ENCODE results near the gene MBTPS1.
A peak's percentile ranks its signal among the peaks of the same experiment; 100 is the strongest.
"Not testable (repeated sequence)": the region's sequence is repeated elsewhere in the genome, so short reads cannot be mapped to it uniquely, and the experiment has no call there.

Gene MBTPS1

DNA sequence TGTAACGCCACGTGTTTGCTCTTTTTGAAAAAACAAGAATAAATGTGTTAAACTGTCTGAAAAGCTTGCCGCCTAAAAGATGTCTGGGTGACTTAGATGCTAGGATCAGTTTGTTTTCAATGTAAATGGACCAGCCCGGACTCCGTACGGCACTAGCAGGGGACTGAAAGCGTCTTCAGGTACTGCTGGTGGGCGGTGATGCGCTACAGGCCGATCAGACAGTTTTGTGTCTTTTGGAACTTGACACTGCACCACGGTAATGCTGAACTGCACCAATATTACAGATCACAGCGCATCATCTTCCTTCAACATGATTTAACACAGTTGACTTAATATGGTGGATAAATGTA is 727 bp upstream of the MBTPS1 start:
- DNase-seq (ENCODE audit: extremely low spot score), result peak; percentile 25
- TF ChIP-seq ELF4 (IDR thresholded peaks at IDR 0.05), result no peak
- 0 out of 2 replicates have a peak, but pooled peaks have one; percentile 54 for TF ChIP-seq L3MBTL2 (conservative IDR thresholded peaks at IDR 0.05)
- ChIA-PET CTCF (interaction anchor here (1.1 kb wide), 1 partner anchor 70 kb away, joined by 3 read pairs; the partner anchor contains the start of gene TAF1C), POLR2A (interaction anchor here (0.9 to 2.5 kb wide), 13 partner anchors 11 to 70 kb away, joined by 3 to 36 read pairs (median 8); partner anchors contain the start of genes DNAAF1, HSDL1 and TAF1C)

DNA sequence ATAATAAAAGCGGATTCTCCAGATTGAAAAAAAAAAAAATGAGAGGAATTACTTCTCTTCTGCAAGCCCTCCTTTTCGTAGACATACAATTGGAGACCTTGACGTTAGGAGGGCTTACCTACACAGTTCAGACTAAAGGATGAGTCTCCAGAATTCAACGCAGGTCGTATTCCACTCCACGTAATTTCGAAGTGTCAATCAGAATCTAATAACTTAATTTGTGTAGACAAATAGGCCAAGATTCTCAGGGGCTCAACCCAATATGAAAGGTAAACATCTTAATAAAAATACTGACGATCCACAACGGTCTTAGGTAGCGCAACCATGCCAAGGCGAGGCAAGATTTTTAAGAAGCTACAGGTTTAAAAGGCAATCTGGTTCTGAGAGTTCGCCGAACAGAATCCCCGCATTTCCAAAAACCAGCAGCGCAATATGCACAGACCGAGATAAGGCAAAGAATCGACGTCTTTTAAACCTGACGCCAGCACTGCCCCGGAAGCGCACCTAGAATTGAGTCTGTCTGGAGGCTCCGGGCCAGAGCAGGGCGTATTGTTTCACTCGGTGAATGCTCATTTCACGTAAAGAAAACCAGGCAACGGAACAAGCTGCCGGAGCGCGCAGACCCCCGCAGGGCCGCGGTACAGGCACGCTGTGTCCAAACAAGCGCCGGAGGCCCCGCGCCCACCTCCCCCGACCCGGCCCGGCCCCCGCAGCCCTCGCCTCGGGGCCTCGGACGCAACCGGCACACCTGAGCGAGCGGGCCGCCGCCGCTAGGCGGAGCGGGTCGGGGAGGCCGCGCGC is 623 bp downstream of the MBTPS1 start:
- TF ChIP-seq BHLHE40 (IDR thresholded peaks at IDR 0.05; ENCODE audit: borderline replicate concordance) (no peak), HDGF (IDR thresholded peaks at IDR 0.05; ENCODE audit: borderline replicate concordance) (no peak), FOXM1 (IDR thresholded peaks at IDR 0.05; ENCODE audit: borderline replicate concordance) (no peak), ELF4 (IDR thresholded peaks at IDR 0.05) (no peak), LEF1 (IDR thresholded peaks at IDR 0.05; ENCODE audit: borderline replicate concordance) (peak; percentile 47; the same call in 1 of the 2 replicates), ARNT (IDR thresholded peaks at IDR 0.05) (0 out of 2 replicates have a peak, but pooled peaks have one; percentile 15), NFRKB (IDR thresholded peaks at IDR 0.05) (no peak), SUZ12 (IDR thresholded peaks at IDR 0.05) (no peak), CTBP1 (IDR thresholded peaks at IDR 0.05; ENCODE audit: borderline replicate concordance) (no peak), FOXA1 (IDR thresholded peaks at IDR 0.05) (no peak), L3MBTL2 (conservative IDR thresholded peaks at IDR 0.05) (no peak)
- TF ChIP-seq, protein P1, sequence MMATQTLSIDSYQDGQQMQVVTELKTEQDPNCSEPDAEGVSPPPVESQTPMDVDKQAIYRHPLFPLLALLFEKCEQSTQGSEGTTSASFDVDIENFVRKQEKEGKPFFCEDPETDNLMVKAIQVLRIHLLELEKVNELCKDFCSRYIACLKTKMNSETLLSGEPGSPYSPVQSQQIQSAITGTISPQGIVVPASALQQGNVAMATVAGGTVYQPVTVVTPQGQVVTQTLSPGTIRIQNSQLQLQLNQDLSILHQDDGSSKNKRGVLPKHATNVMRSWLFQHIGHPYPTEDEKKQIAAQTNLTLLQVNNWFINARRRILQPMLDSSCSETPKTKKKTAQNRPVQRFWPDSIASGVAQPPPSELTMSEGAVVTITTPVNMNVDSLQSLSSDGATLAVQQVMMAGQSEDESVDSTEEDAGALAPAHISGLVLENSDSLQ (IDR thresholded peaks at IDR 0.05), result peak; percentile 57; the same call in 1 of the 2 replicates
- ChIA-PET POLR2A (interaction anchor here (0.7 to 2.5 kb wide), 21 partner anchors 10 to 73 kb away, joined by 3 to 36 read pairs (median 5); partner anchors contain the start of genes DNAAF1, HSDL1 and TAF1C), CTCF (interaction anchor here (0.7 to 1.1 kb wide), 5 partner anchors 31 to 107 kb away, joined by 3 to 4 read pairs (median 3); partner anchors contain the start of gene TAF1C)
- DNase-seq (ENCODE audit: extremely low spot score), result no peak

DNA sequence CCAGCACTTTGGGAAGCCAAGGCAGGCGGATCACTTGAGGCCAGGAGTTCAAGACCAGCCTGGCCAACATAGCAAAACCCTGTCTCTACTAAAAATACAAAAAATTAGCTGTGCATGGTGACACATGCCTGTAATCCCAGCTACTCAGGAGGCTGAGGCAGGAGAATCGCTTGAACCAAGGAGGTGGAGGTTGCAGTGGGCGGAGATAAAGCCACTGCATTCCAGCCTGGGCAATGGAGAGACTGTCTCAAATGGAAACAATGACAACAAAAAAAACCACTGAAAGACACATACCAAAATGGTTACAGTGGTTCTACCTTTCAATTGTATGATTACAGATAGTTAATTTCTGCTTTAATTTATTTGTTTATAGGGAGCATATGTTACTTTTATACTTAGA is 4.8 kb downstream of the MBTPS1 start:
- DNase-seq (ENCODE audit: extremely low spot score); CTCF ChIA-PET; POLR2A ChIA-PET: not testable (repeated sequence)

DNA sequence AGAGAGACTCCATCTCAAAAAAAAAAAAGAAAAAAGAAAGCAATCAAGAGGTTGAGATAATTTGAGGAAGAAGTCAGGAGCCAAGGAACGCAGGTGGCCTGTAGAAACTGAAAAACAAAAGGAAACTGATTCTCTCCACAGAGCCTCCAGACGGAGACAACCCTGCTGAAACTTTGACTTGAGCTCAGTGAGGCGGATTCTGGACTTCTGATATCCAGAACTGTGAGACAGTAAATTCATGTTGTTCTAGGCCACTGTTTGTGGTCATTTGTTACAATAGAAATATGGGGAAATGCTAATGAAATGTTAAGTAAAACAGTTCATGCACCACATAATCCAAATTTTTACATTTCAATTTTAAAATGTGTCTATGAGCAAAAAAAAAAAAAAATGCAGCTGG is 5.2 kb downstream of the MBTPS1 start:
- ChIA-PET POLR2A (no interaction called here), CTCF (no interaction called here)
- no peak for TF ChIP-seq HDGF (IDR thresholded peaks at IDR 0.05; ENCODE audit: borderline replicate concordance)
- TF ChIP-seq NFRKB (IDR thresholded peaks at IDR 0.05), result no peak
- no peak for TF ChIP-seq CTBP1 (IDR thresholded peaks at IDR 0.05; ENCODE audit: borderline replicate concordance)
- no peak for TF ChIP-seq LEF1 (IDR thresholded peaks at IDR 0.05; ENCODE audit: borderline replicate concordance)
- TF ChIP-seq SUZ12 (IDR thresholded peaks at IDR 0.05), result no peak
- no peak for TF ChIP-seq ZNF384 (IDR thresholded peaks at IDR 0.05)
- TF ChIP-seq, protein P1 (IDR thresholded peaks at IDR 0.05), result no peak
- no peak for TF ChIP-seq ARNT (IDR thresholded peaks at IDR 0.05)
- TF ChIP-seq ELF4 (IDR thresholded peaks at IDR 0.05), result no peak
- no peak for TF ChIP-seq L3MBTL2 (conservative IDR thresholded peaks at IDR 0.05)
- no peak for TF ChIP-seq BHLHE40 (IDR thresholded peaks at IDR 0.05; ENCODE audit: borderline replicate concordance)
- TF ChIP-seq FOXA1 (IDR thresholded peaks at IDR 0.05), result no peak
- no peak for TF ChIP-seq SP1 (IDR thresholded peaks at IDR 0.05)
- TF ChIP-seq FOXM1 (IDR thresholded peaks at IDR 0.05; ENCODE audit: borderline replicate concordance), result no peak
- TF ChIP-seq TARDBP (IDR thresholded peaks at IDR 0.05), result no peak
- no peak for TF ChIP-seq FOXK2 (IDR thresholded peaks at IDR 0.05)
- no peak for DNase-seq (ENCODE audit: extremely low spot score)

DNA sequence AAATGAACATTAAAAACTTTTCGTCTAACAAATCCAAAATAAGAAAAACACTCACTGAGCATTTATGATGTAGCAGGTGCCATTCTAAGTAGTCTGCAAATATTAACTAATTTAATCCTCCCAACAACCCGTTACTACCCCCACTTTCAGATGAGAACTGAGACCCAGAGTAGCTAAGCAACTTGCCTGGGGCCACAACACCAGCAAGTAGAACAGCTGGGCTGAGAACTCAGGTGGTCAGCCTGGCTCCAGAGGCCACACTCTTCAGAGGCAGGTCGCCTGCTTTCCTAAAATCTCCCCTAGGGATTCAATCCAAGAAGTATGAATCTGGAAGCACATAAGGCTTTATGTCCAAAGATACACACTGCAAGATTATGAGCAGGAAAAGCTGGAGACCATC is 6.2 kb downstream of the MBTPS1 start:
- CTCF ChIA-PET, result interaction anchor here (0.7 kb wide), 1 partner anchor 26 kb away, joined by 3 read pairs; no protein-coding TSS in a partner anchor
- POLR2A ChIA-PET, result no interaction called here
- TF ChIP-seq, protein P1 (IDR thresholded peaks at IDR 0.05), result no peak
- TF ChIP-seq FOXK2 (IDR thresholded peaks at IDR 0.05) (no peak), BHLHE40 (IDR thresholded peaks at IDR 0.05; ENCODE audit: borderline replicate concordance) (no peak), HDGF (IDR thresholded peaks at IDR 0.05; ENCODE audit: borderline replicate concordance) (no peak), SUZ12 (IDR thresholded peaks at IDR 0.05) (no peak), FOXM1 (IDR thresholded peaks at IDR 0.05; ENCODE audit: borderline replicate concordance) (no peak), ARNT (IDR thresholded peaks at IDR 0.05) (no peak), FOXA1 (IDR thresholded peaks at IDR 0.05) (no peak), LEF1 (IDR thresholded peaks at IDR 0.05; ENCODE audit: borderline replicate concordance) (no peak), L3MBTL2 (conservative IDR thresholded peaks at IDR 0.05) (no peak), ZNF384 (IDR thresholded peaks at IDR 0.05) (no peak), TARDBP (IDR thresholded peaks at IDR 0.05) (no peak), CTBP1 (IDR thresholded peaks at IDR 0.05; ENCODE audit: borderline replicate concordance) (no peak), SP1 (IDR thresholded peaks at IDR 0.05) (no peak), ELF4 (IDR thresholded peaks at IDR 0.05) (no peak), NFRKB (IDR thresholded peaks at IDR 0.05) (no peak)
- DNase-seq (ENCODE audit: extremely low spot score), result no peak

Measured in HEK293T (cell line).